ENCODE measurements around the gene RABEP2.
A peak's percentile ranks its signal among the peaks of the same experiment; 100 is the strongest.
"Not testable (repeated sequence)": the region's sequence is repeated elsewhere in the genome, so short reads cannot be mapped to it uniquely, and the experiment has no call there.

RABEP2 gene

GRCh38 chr16:28924762-28925385 lies at the start of gene RABEP2:
RABEP2 (minus strand) TSS chr16:28925238; CDS start chr16:28925163, 75 bp downstream.
- H3K4me3 Mint-ChIP-seq, result peak within 1 kb of the TSS; percentile 88 to 95
- H3K4me1 Mint-ChIP-seq, result peaks cover 17% of the 10 kb centered on the region
- no peaks in the 10 kb centered on the region for H3K9me3 Mint-ChIP-seq
- peak within 1 kb of the TSS; percentile 95 to 98 for H3K27ac Mint-ChIP-seq
- DNase-seq (peak; percentile 98 to 100), ATAC-seq (peak; percentile 93)
- no peaks in the 10 kb centered on the region for H3K27me3 Mint-ChIP-seq

- no peaks in the 10 kb centered on the region for H3K9me3 Mint-ChIP-seq
- peaks cover 48% of the 10 kb centered on the region for H3K4me1 Mint-ChIP-seq
- DNase-seq (peak; percentile 91 to 96), ATAC-seq (peak; percentile 97)
- H3K27ac Mint-ChIP-seq, result peak within 1 kb of the TSS; percentile 98
- no peaks in the 10 kb centered on the region for H3K27me3 Mint-ChIP-seq
- H3K4me3 Mint-ChIP-seq, result peak within 1 kb of the TSS; percentile 95
Measured at GRCh38 chr16:28974437-28975157, 49.6 kb upstream of the RABEP2 start, which contains the start of gene SPNS1. SPNS1 (plus strand) TSS chr16:28974778; CDS start chr16:28975152, 374 bp downstream.

- Mint-ChIP-seq H3K9me3 (no peaks in the 10 kb centered on the region), H3K4me3 (peak overlapping the region; percentile 95), H3K27ac (peak overlapping the region; percentile 98), H3K27me3 (no peaks in the 10 kb centered on the region), H3K4me1 (peaks cover 48% of the 10 kb centered on the region)
- peak; percentile 23 for ATAC-seq
- no peak for DNase-seq
Measured at GRCh38 chr16:28974007-28974436, 49.0 kb upstream of the RABEP2 start.

GRCh38 chr16:28969696-28970095 lies 44.7 kb upstream of the RABEP2 start:
- H3K4me3 Mint-ChIP-seq, H3K9me3 Mint-ChIP-seq, H3K27ac Mint-ChIP-seq, DNase-seq, H3K27me3 Mint-ChIP-seq, ATAC-seq: not testable (repeated sequence)
- H3K4me1 Mint-ChIP-seq, result peaks cover 13% of the 10 kb centered on the region

- DNase-seq, result no peak
- no peaks in the 10 kb centered on the region for H3K9me3 Mint-ChIP-seq
- ATAC-seq, result no peak
- H3K27me3 Mint-ChIP-seq, result no peaks in the 10 kb centered on the region
- no peak overlapping the region for H3K4me3 Mint-ChIP-seq
- H3K27ac Mint-ChIP-seq, result no peak overlapping the region
- H3K4me1 Mint-ChIP-seq, result no peaks in the 10 kb centered on the region
Measured at GRCh38 chr16:28967156-28967555, 42.1 kb upstream of the RABEP2 start.

GRCh38 chr16:28964496-28964895 lies 39.5 kb upstream of the RABEP2 start:
- DNase-seq, result no peak
- Mint-ChIP-seq H3K27ac (no peak overlapping the region), H3K27me3 (no peaks in the 10 kb centered on the region), H3K9me3 (no peaks in the 10 kb centered on the region), H3K4me1 (no peaks in the 10 kb centered on the region), H3K4me3 (no peak overlapping the region)
- no peak for ATAC-seq

GRCh38 chr16:28964072-28964471 lies 39.0 kb upstream of the RABEP2 start:
- Mint-ChIP-seq H3K4me1 (no peaks in the 10 kb centered on the region), H3K9me3 (no peaks in the 10 kb centered on the region), H3K27ac (no peak overlapping the region), H3K27me3 (no peaks in the 10 kb centered on the region), H3K4me3 (no peak overlapping the region)
- no peak for DNase-seq
- no peak for ATAC-seq

GRCh38 chr16:28958836-28959235 lies 33.8 kb upstream of the RABEP2 start:
- no peak for DNase-seq
- Mint-ChIP-seq H3K9me3 (no peaks in the 10 kb centered on the region), H3K27ac (peak overlapping the region in 1 of 2 donors; percentile 14), H3K4me3 (no peak overlapping the region), H3K27me3 (no peaks in the 10 kb centered on the region), H3K4me1 (peaks cover 10% of the 10 kb centered on the region)
- ATAC-seq, result no peak

- ATAC-seq, result no peak
- Mint-ChIP-seq H3K27ac (no peak overlapping the region), H3K9me3 (no peaks in the 10 kb centered on the region), H3K4me1 (peaks cover 14% of the 10 kb centered on the region), H3K27me3 (no peaks in the 10 kb centered on the region), H3K4me3 (no peak overlapping the region)
- no peak for DNase-seq
Measured at GRCh38 chr16:28958216-28958615, 33.2 kb upstream of the RABEP2 start.

GRCh38 chr16:28951410-28951943 lies 26.4 kb upstream of the RABEP2 start:
- H3K27me3 Mint-ChIP-seq, result no peaks in the 10 kb centered on the region
- H3K9me3 Mint-ChIP-seq, result no peaks in the 10 kb centered on the region
- ATAC-seq, result no peak
- DNase-seq, result no peak
- peaks cover 33% of the 10 kb centered on the region for H3K4me1 Mint-ChIP-seq
- H3K4me3 Mint-ChIP-seq, result peak overlapping the region; percentile 92 to 94
- peak overlapping the region; percentile 95 to 98 for H3K27ac Mint-ChIP-seq

GRCh38 chr16:28950648-28951409 lies 25.8 kb upstream of the RABEP2 start, which contains the start of gene NFATC2IP:
NFATC2IP (plus strand) TSS chr16:28950937; CDS start chr16:28951012, 75 bp downstream.
- no peaks in the 10 kb centered on the region for H3K27me3 Mint-ChIP-seq
- H3K9me3 Mint-ChIP-seq, result no peaks in the 10 kb centered on the region
- peak within 1 kb of the TSS; percentile 95 to 98 for H3K27ac Mint-ChIP-seq
- DNase-seq (peak; percentile 99 to 100), ATAC-seq (peak; percentile 97)
- H3K4me3 Mint-ChIP-seq, result peak within 1 kb of the TSS; percentile 92 to 94
- peaks cover 37% of the 10 kb centered on the region for H3K4me1 Mint-ChIP-seq

GRCh38 chr16:28946681-28947080 lies 21.6 kb upstream of the RABEP2 start:
- ATAC-seq, result no peak
- Mint-ChIP-seq H3K9me3 (no peaks in the 10 kb centered on the region), H3K4me1 (peaks cover 22% of the 10 kb centered on the region), H3K4me3 (no peak overlapping the region), H3K27me3 (no peaks in the 10 kb centered on the region), H3K27ac (no peak overlapping the region)
- DNase-seq, result no peak

- DNase-seq (no peak), ATAC-seq (no peak)
- Mint-ChIP-seq H3K4me1 (peaks cover 12% of the 10 kb centered on the region), H3K27me3 (no peaks in the 10 kb centered on the region), H3K4me3 (no peak overlapping the region), H3K27ac (no peak overlapping the region), H3K9me3 (no peaks in the 10 kb centered on the region)
Measured at GRCh38 chr16:28943281-28943680, 18.2 kb upstream of the RABEP2 start.

GRCh38 chr16:28939825-28940224 lies 14.8 kb upstream of the RABEP2 start:
- not testable (repeated sequence) for H3K27ac Mint-ChIP-seq, DNase-seq, H3K27me3 Mint-ChIP-seq, ATAC-seq, H3K9me3 Mint-ChIP-seq, H3K4me3 Mint-ChIP-seq
- peaks cover 17% of the 10 kb centered on the region for H3K4me1 Mint-ChIP-seq

- H3K4me3 Mint-ChIP-seq, result no peak overlapping the region
- DNase-seq, result no peak
Measured at GRCh38 chr16:28938721-28939120, 13.7 kb upstream of the RABEP2 start.

More at GRCh38 chr16:28938721-28939120, 13.7 kb upstream of the RABEP2 start:
- no peak for ATAC-seq
- Mint-ChIP-seq H3K9me3 (no peaks in the 10 kb centered on the region), H3K27me3 (no peaks in the 10 kb centered on the region), H3K4me1 (peaks cover 17% of the 10 kb centered on the region), H3K27ac (peak overlapping the region in 1 of 2 donors; percentile 23)
